GM12878 (cell line): ENCODE results near the gene CEP128. TPM values are rescaled to one million over a fixed set of nuclear protein-coding genes. Genes with fewer than 3 reads are reported as not detected.

Experiments
- ATAC-seq: fragments of 200-7000 bp; cut with Tn5 transposase; 3 replicates; pipeline ENCODE4 v1.9.1; 2020; ENCODE audit warnings: mild to moderate bottlenecking, moderate library complexity
- BruUV-seq: library from RNA; stranded (reverse); fragments of 400-500 nt; replicated peaks from 2 replicates; lab custom pipeline; 2021; lab: Mats Ljungman, UMichigan
- CTCF ChIA-PET: fragments of 300-600 bp; sonication (Branson Sonifier 250); formaldehyde crosslinking; extraction: SDS; loops from one replicate; lab custom pipeline; 2021; ENCODE audit warnings: inconsistent platforms; lab: Yijun Ruan, JAX
- POLR2A ChIA-PET: fragments of 350-600 bp; formaldehyde crosslinking; extraction: SDS; loops from one replicate; lab custom pipeline; 2021; ENCODE audit warnings: inconsistent platforms; lab: Charles Lee
- RAD21 ChIA-PET: fragments of 300-600 bp; sonication (Branson Sonifier 250); formaldehyde crosslinking; loops from one replicate; lab custom pipeline; 2023; ENCODE audit warnings: antibody characterized with exemption; ENCODE audit not compliant: unreplicated experiment; lab: Charles Lee
- SMC1A ChIA-PET: fragments of 300-600 bp; sonication (Branson Sonifier 250); formaldehyde crosslinking; loops from one replicate; lab custom pipeline; 2023; ENCODE audit not compliant: unreplicated experiment, uncharacterized antibody; lab: Charles Lee
- DNase-seq: peaks from one replicate; pipeline ENCODE4 v3.0.0-alpha.2; 2011; ENCODE audit warnings: low read depth, low spot score
- FAIRE-seq: peaks from 3 replicates; lab custom pipeline; 2011; peaks lifted over from hg19 to GRCh38; lab: Jason Lieb, UNC
- H2AFZ ChIP-seq: 2 replicates; pipeline ENCODE4 v1.6.0; 2011; ENCODE audit warnings: low read depth, low read length, control low read depth; ENCODE audit not compliant: control insufficient read depth
- H3K27ac ChIP-seq: 2 replicates; pipeline ENCODE4 v1.5.1; 2011; ENCODE audit warnings: control low read depth; ENCODE audit not compliant: control insufficient read depth, insufficient read depth
- H3K27me3 ChIP-seq, 2 experiments: replicated peaks in 1 of 2; 2 replicates each; pipeline versions ENCODE4 v1.6.0 to v1.6.1; 2011; ENCODE audit warnings: low read length in 1 of 2; ENCODE audit not compliant: control insufficient read depth in 2 of 2, insufficient read depth in 2 of 2
- H3K36me3 ChIP-seq, 2 experiments: 2 replicates each; pipeline ENCODE4 v1.5.1; 2011; ENCODE audit warnings: low read length in 1 of 2; ENCODE audit not compliant: control insufficient read depth in 2 of 2, insufficient read depth in 2 of 2
- H3K4me1 ChIP-seq: 2 replicates; pipeline ENCODE4 v1.6.1; 2011; ENCODE audit warnings: mild to moderate bottlenecking, low read length, moderate library complexity, mixed read lengths; ENCODE audit not compliant: control insufficient read depth, insufficient read depth
- H3K4me2 ChIP-seq: 2 replicates; pipeline ENCODE4 v1.6.0; 2011; ENCODE audit warnings: control low read depth; ENCODE audit not compliant: control insufficient read depth, insufficient read depth
- H3K4me3 ChIP-seq: fragments of 200-600 bp; sonication (generic); 2 replicates; pipeline ENCODE4 v1.5.1; 2016
- H3K79me2 ChIP-seq: 2 replicates; pipeline ENCODE4 v1.6.0; 2011; ENCODE audit warnings: low read length; ENCODE audit not compliant: control insufficient read depth, insufficient read depth
- H3K9ac ChIP-seq: 2 replicates; pipeline ENCODE4 v1.8.0; 2011; ENCODE audit warnings: low read length, control low read depth, mixed read lengths; ENCODE audit not compliant: control insufficient read depth, insufficient read depth
- H3K9me3 ChIP-seq: replicated peaks from 3 replicates; pipeline ENCODE4 v1.5.1; 2011; ENCODE audit warnings: mild to moderate bottlenecking, low read length; ENCODE audit not compliant: control insufficient read depth, insufficient read depth
- H4K20me1 ChIP-seq: 2 replicates; pipeline ENCODE4 v1.6.0; 2011; ENCODE audit not compliant: control insufficient read depth, insufficient read depth
- CEBPB ChIP-seq, 2 experiments: fragments of 150-350 bp in 1 of 2; IDR thresholded peaks; 2 replicates each; pipeline ENCODE4 v1.6.1; 2012 to 2014; ENCODE audit warnings: low read depth in 2 of 2, low read length in 2 of 2, borderline replicate concordance in 1 of 2, inconsistent platforms in 1 of 2
- HDGF ChIP-seq: fragments of 450-650 bp; IDR thresholded peaks from 2 replicates; pipeline ENCODE4 v1.6.1; 2016; ENCODE audit warnings: antibody characterized with exemption
- LARP7 ChIP-seq: fragments of 450-650 bp; IDR thresholded peaks from 2 replicates; pipeline ENCODE4 v1.6.1; 2017; ENCODE audit warnings: mild to moderate bottlenecking
- MYC ChIP-seq: IDR thresholded peaks from 2 replicates; pipeline ENCODE4 v1.6.1; 2011; ENCODE audit warnings: mild to moderate bottlenecking, low read length, moderate library complexity, inconsistent platforms; ENCODE audit not compliant: insufficient read depth, insufficient replicate concordance, insufficient read length, severe bottlenecking
- POLR2AphosphoS2 ChIP-seq: IDR thresholded peaks from 2 replicates; pipeline ENCODE4 v1.6.1; 2011; ENCODE audit warnings: low read depth, mild to moderate bottlenecking, low read length, improper control_type of control experiment, moderate library complexity
- SIN3A ChIP-seq: IDR thresholded peaks from 2 replicates; pipeline ENCODE4 v1.6.1; 2012; ENCODE audit warnings: low read depth, low read length, improper control_type of control experiment
- SMC3 ChIP-seq: IDR thresholded peaks from 2 replicates; pipeline ENCODE4 v1.6.1; 2011; ENCODE audit warnings: low read length, improper control_type of control experiment, borderline replicate concordance
- SUPT20H ChIP-seq: IDR thresholded peaks from 2 replicates; pipeline ENCODE4 v1.6.1; 2011; ENCODE audit warnings: low read depth, mild to moderate bottlenecking, low read length, moderate library complexity, borderline replicate concordance; ENCODE audit not compliant: control insufficient read depth
- WRNIP1 ChIP-seq: IDR thresholded peaks from 2 replicates; pipeline ENCODE4 v1.6.1; 2011; ENCODE audit warnings: low read depth, low read length, improper control_type of control experiment, borderline replicate concordance
- ZNF622 ChIP-seq: fragments of 450-650 bp; IDR thresholded peaks from 2 replicates; pipeline ENCODE4 v1.6.1; 2017; ENCODE audit warnings: mild to moderate bottlenecking, inconsistent platforms
- WGBS: methylation state at CpG from one replicate; pipeline ENCODE4 v1.1.6; 2016; ENCODE audit warnings: low lambda C conversion rate; ENCODE audit not compliant: insufficient replicate concordance, insufficient coverage; ENCODE audit errors: missing lambda C conversion rate; 5-methylcytosine and 5-hydroxymethylcytosine counted together
- in situ Hi-C: fragments of 300-500 bp; cut with MboI; formaldehyde crosslinking; loops from 9 replicates; pipeline ENCODE4 v1.14.3; 2018; ENCODE audit warnings: mixed read lengths
- intact Hi-C: fragments of 100-400 bp; cut with micrococcal nuclease; formaldehyde crosslinking; loops from one replicate; pipeline ENCODE4 v1.14.2; 2022; ENCODE audit not compliant: unreplicated experiment
- polyA plus RNA-seq, 11 experiments: library from polyadenylated mRNA; depleted of rRNA in 4 of 11; unstranded in 6 of 11; stranded (reverse) in 5 of 11; fragments of >200 nt; fragmentation: Nextera tagmentation in 4 of 11; fragmentation: Illumina TruSeq in 1 of 11; extraction: Ambion mirVana in 4 of 11; extraction: Trizol in 1 of 11; gene quantifications; 1 replicate in 1 of 11; 2 replicates in 10 of 11; pipeline versions ENCODE4 v1.2.1 to v1.2.3, GENCODE V29; 2011 to 2016; ENCODE audit warnings: inconsistent platforms in 2 of 11, missing spikeins in 2 of 11, low read depth in 1 of 11
- total RNA-seq, 4 experiments: library from RNA; depleted of rRNA in 3 of 4; stranded (reverse); fragments of >200 nt in 3 of 4; fragmentation: Illumina TruSeq in 1 of 4; extraction: Trizol in 1 of 4; gene quantifications; 2 replicates each; pipeline versions ENCODE4 v1.2.1 to v1.2.3, GENCODE V29; 2013 to 2021
- TF ChIP-seq, protein P1 (sequence below): fragments of 450-650 bp; formaldehyde crosslinking; IDR thresholded peaks from 2 replicates; pipeline ENCODE4 v1.4.0; 2020; ENCODE audit warnings: mild to moderate bottlenecking, moderate library complexity
- TF ChIP-seq, protein P2 (sequence below): IDR thresholded peaks from 2 replicates; pipeline ENCODE4 v1.6.1; 2012; ENCODE audit warnings: low read depth, low read length, improper control_type of control experiment

Gene CEP128
- total and polyA plus RNA-seq, 10 of the 15 experiments (the other 5 are each of a cell fraction or from before 2014, with no cell fraction given), result 1.1 to 6.7 (median 3.4) TPM

DNA sequence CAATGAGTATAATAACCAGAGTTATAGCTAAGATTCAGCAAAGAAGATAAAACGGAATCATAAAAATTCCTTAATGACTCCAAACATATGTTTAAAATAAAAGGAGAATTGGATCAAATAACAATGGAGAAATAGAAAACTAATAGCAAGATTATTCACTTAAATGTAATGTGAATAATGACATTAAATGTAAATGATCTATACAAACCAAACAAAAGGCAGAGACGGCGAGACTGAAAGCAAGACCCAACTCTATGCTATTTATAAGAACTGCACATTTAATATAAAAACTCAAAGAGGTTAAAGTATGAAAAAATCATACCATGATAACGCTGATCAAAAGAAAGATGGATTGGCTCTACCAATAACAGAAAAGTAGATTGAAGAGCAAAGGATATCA is 10.0 kb upstream of the CEP128 start (continued):
- TF ChIP-seq SIN3A, result no peak

DNA sequence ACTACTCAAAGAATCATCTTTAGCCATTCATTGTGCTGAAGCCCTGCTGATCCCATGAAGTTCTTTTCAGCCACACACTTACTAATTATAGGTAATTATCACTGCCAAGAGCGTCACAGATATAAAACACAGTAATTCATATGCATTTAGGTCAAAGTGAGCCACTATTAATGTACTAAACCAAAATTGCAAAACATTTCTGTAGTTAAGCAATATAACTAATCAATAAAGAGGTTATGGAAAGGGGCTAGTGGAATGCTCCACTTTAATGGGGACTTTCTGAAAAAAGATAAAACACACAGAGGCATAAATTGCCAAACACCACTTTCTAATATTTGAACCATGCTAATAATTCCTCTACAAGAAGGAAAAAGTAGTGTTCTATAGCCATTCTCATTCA is 6.8 kb upstream of the CEP128 start:
- Histone ChIP-seq H3K27ac (no peak overlapping the region), H3K9ac (no peak overlapping the region), H2AFZ (no peak overlapping the region), H3K79me2 (no peaks in the 10 kb centered on the region), H3K4me3 (no peak overlapping the region), H3K36me3 (no peaks in the 10 kb centered on the region), H3K9me3 (no peaks in the 10 kb centered on the region), H3K4me2 (no peak overlapping the region), H4K20me1 (no peaks in the 10 kb centered on the region), H3K4me1 (no peaks in the 10 kb centered on the region), H3K27me3 (no peaks in the 10 kb centered on the region; a peak in 1 of 4 replicates)
- intact Hi-C loops (no loop called here), in situ Hi-C loops (no loop called here)
- ChIA-PET SMC1A (interaction anchor here (0.7 to 1.0 kb wide), 2 partner anchors 39 to 41 kb away, joined by 3 read pairs; no protein-coding TSS in a partner anchor), RAD21 (no interaction called here), POLR2A (no interaction called here), CTCF (no interaction called here)
- no TSS peak for BruUV-seq
- FAIRE-seq, result no peak
- TF ChIP-seq HDGF (no peak), WRNIP1 (no peak)
- ATAC-seq, result no peak
- DNase-seq, result no peak
- WGBS, result 24% methylated on average over 1 of the region's 1 CpG

DNA sequence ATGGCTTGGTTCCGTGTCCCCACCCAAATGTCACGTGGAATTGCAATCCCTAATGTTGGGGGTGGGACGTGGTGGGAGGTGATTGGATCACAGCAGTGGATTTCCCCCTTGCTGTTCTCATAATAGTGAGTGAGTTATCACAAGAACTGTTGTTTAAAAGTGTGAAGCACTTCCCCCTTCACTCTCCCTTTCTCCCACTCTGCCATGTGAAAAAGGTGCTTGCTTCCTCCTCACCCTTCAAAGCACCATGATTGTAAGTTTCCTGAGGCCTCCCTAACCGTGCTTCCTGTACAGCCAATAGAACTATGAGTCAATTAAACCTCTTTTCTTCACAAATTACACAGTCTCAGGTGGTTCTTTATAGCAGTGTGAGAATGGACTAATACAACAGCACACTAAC is 5.3 kb upstream of the CEP128 start:
- Histone ChIP-seq H3K4me1 (no peaks in the 10 kb centered on the region), H4K20me1 (no peaks in the 10 kb centered on the region), H3K4me3 (no peak overlapping the region), H3K79me2 (no peaks in the 10 kb centered on the region), H2AFZ (no peak overlapping the region), H3K27ac (no peak overlapping the region), H3K9ac (no peak overlapping the region), H3K36me3 (no peaks in the 10 kb centered on the region), H3K9me3 (no peaks in the 10 kb centered on the region), H3K27me3 (no peaks in the 10 kb centered on the region; a peak in 1 of 4 replicates), H3K4me2 (no peak overlapping the region)
- intact Hi-C loops, result no loop called here
- no TSS peak for BruUV-seq
- CTCF ChIA-PET, result no interaction called here
- SMC1A ChIA-PET, result no interaction called here
- DNase-seq, result no peak
- no peak for FAIRE-seq
- WGBS, result 50% methylated on average over 4 of the region's 4 CpGs
- no peak for ATAC-seq
- RAD21 ChIA-PET, result no interaction called here
- POLR2A ChIA-PET, result no interaction called here
- in situ Hi-C loops, result no loop called here
- TF ChIP-seq SMC3 (no peak), SUPT20H (no peak), MYC (no peak), LARP7 (no peak), CEBPB (IDR thresholded peaks at IDR 0.05; ENCODE audit: borderline replicate concordance in 1 of 2, low read depth in 2 of 2, low read length in 2 of 2) (no peak), POLR2AphosphoS2 (no peak), ZNF622 (no peak)
- TF ChIP-seq, protein P1, sequence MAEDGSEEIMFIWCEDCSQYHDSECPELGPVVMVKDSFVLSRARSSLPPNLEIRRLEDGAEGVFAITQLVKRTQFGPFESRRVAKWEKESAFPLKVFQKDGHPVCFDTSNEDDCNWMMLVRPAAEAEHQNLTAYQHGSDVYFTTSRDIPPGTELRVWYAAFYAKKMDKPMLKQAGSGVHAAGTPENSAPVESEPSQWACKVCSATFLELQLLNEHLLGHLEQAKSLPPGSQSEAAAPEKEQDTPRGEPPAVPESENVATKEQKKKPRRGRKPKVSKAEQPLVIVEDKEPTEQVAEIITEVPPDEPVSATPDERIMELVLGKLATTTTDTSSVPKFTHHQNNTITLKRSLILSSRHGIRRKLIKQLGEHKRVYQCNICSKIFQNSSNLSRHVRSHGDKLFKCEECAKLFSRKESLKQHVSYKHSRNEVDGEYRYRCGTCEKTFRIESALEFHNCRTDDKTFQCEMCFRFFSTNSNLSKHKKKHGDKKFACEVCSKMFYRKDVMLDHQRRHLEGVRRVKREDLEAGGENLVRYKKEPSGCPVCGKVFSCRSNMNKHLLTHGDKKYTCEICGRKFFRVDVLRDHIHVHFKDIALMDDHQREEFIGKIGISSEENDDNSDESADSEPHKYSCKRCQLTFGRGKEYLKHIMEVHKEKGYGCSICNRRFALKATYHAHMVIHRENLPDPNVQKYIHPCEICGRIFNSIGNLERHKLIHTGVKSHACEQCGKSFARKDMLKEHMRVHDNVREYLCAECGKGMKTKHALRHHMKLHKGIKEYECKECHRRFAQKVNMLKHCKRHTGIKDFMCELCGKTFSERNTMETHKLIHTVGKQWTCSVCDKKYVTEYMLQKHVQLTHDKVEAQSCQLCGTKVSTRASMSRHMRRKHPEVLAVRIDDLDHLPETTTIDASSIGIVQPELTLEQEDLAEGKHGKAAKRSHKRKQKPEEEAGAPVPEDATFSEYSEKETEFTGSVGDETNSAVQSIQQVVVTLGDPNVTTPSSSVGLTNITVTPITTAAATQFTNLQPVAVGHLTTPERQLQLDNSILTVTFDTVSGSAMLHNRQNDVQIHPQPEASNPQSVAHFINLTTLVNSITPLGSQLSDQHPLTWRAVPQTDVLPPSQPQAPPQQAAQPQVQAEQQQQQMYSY (CRISPR knock-in tag), result no peak
- TF ChIP-seq, protein P2, sequence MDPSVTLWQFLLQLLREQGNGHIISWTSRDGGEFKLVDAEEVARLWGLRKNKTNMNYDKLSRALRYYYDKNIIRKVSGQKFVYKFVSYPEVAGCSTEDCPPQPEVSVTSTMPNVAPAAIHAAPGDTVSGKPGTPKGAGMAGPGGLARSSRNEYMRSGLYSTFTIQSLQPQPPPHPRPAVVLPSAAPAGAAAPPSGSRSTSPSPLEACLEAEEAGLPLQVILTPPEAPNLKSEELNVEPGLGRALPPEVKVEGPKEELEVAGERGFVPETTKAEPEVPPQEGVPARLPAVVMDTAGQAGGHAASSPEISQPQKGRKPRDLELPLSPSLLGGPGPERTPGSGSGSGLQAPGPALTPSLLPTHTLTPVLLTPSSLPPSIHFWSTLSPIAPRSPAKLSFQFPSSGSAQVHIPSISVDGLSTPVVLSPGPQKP, result no peak
